ENCODE data around the gene WDR4. TPM values are rescaled to one million over a fixed set of nuclear protein-coding genes. Genes with fewer than 3 reads are reported as not detected.

WDR4 gene
- total RNA-seq, 1 experiment from 2014 or later: 29.9 TPM

GRCh38 chr21:42903817-42904216 is 24.5 kb upstream of the WDR4 start:
- H3K36me3 Mint-ChIP-seq (ENCODE audit: insufficient read depth, unreplicated experiment): peaks cover 17% of the 10 kb centered on the region
- TF ChIP-seq, protein P1, sequence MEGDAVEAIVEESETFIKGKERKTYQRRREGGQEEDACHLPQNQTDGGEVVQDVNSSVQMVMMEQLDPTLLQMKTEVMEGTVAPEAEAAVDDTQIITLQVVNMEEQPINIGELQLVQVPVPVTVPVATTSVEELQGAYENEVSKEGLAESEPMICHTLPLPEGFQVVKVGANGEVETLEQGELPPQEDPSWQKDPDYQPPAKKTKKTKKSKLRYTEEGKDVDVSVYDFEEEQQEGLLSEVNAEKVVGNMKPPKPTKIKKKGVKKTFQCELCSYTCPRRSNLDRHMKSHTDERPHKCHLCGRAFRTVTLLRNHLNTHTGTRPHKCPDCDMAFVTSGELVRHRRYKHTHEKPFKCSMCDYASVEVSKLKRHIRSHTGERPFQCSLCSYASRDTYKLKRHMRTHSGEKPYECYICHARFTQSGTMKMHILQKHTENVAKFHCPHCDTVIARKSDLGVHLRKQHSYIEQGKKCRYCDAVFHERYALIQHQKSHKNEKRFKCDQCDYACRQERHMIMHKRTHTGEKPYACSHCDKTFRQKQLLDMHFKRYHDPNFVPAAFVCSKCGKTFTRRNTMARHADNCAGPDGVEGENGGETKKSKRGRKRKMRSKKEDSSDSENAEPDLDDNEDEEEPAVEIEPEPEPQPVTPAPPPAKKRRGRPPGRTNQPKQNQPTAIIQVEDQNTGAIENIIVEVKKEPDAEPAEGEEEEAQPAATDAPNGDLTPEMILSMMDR (IDR thresholded peaks at IDR 0.05; ENCODE audit: unreplicated experiment): no peak
- intact Hi-C loops (cut with micrococcal nuclease; ENCODE audit: unreplicated experiment): no loop called here
- no peak overlapping the region for H3K27ac Mint-ChIP-seq (ENCODE audit: unreplicated experiment)
- no peaks in the 10 kb centered on the region for H3K4me1 Mint-ChIP-seq (ENCODE audit: low read depth, unreplicated experiment)
- no peak overlapping the region for H3K4me3 Mint-ChIP-seq (ENCODE audit: low read depth, unreplicated experiment)
- no peaks in the 10 kb centered on the region for H3K27me3 Mint-ChIP-seq (ENCODE audit: unreplicated experiment)
- DNase-seq: no peak
- TSS peak; percentile 9 for BruUV-seq (replicated peaks)
- no peaks in the 10 kb centered on the region for H3K9me3 Mint-ChIP-seq (ENCODE audit: low read depth, unreplicated experiment)
- CTCF ChIA-PET: no interaction called here

DNA sequence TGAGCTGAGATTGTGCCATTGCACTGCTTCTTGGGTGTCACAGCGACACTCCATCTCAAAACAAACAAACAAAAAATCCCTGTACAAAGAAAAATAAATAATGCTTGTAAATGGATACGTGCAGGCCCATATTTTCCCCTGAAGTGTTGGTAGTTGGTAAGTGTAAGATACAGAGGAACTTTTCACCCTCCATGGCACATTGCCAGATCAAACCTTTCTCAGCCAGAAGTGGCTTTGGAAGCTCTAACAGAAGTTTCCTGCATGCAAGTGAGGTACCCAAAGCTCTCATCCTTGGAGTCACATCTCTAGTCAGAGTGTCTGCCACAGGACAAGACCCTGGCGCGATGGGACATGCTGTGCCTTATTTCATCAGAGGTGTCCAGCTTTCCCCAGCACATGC is 21.1 kb upstream of the WDR4 start:
- no peaks in the 10 kb centered on the region for H3K27me3 Mint-ChIP-seq (ENCODE audit: unreplicated experiment)
- H3K9me3 Mint-ChIP-seq (ENCODE audit: low read depth, unreplicated experiment): no peaks in the 10 kb centered on the region
- no TSS peak for BruUV-seq (replicated peaks)
- H3K36me3 Mint-ChIP-seq (ENCODE audit: insufficient read depth, unreplicated experiment): peaks cover 21% of the 10 kb centered on the region
- no peak overlapping the region for H3K4me3 Mint-ChIP-seq (ENCODE audit: low read depth, unreplicated experiment)
- no peak overlapping the region for H3K27ac Mint-ChIP-seq (ENCODE audit: unreplicated experiment)
- H3K4me1 Mint-ChIP-seq (ENCODE audit: low read depth, unreplicated experiment): no peaks in the 10 kb centered on the region
- CTCF ChIA-PET: no interaction called here
- TF ChIP-seq, protein P1 (IDR thresholded peaks at IDR 0.05; ENCODE audit: unreplicated experiment): no peak
- no peak for DNase-seq
- intact Hi-C loops (cut with micrococcal nuclease; ENCODE audit: unreplicated experiment): no loop called here

GRCh38 chr21:42892931-42893755 is 13.8 kb upstream of the WDR4 start, which contains the start of gene NDUFV3:
TSS of gene NDUFV3 (plus strand) at chr21:42893309. CDS start at chr21:42893334, 25 bp downstream.
- Mint-ChIP-seq H3K9me3 (ENCODE audit: low read depth, unreplicated experiment) (no peaks in the 10 kb centered on the region), H3K4me3 (ENCODE audit: low read depth, unreplicated experiment) (peak within 1 kb of the TSS; percentile 92), H3K27ac (ENCODE audit: unreplicated experiment) (peak within 1 kb of the TSS; percentile 98), H3K4me1 (ENCODE audit: low read depth, unreplicated experiment) (peaks cover 7% of the 10 kb centered on the region), H3K27me3 (ENCODE audit: unreplicated experiment) (no peaks in the 10 kb centered on the region), H3K36me3 (ENCODE audit: insufficient read depth, unreplicated experiment) (peaks cover 33% of the 10 kb centered on the region)
- intact Hi-C loops (cut with micrococcal nuclease; ENCODE audit: unreplicated experiment): no loop called here
- TF ChIP-seq, protein P1 (IDR thresholded peaks at IDR 0.05; ENCODE audit: unreplicated experiment): no peak
- CTCF ChIA-PET: interaction anchor here (0.6 to 1.3 kb wide), 2 partner anchors 299 to 300 kb away, joined by 3 read pairs; no protein-coding TSS in a partner anchor
- peak; percentile 96 for DNase-seq
- BruUV-seq (replicated peaks): no TSS peak

DNA sequence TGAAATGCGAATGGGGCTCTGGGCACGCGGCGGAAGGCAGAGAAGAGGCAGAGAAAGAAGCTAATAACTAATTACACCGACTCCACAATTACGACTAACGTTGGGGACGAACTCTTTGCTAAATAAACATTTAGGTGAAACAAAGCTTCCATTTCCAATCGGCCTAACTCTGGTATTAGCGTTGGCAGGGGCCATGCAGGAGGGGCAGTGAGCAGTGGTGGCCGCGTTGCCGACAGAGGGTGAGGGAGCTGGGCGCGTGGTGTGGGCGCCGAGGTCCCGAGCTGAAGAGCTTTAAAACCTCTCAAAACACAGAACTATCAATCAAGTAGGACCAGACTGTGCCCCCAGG is 13.2 kb upstream of the WDR4 start:
- Mint-ChIP-seq H3K36me3 (ENCODE audit: insufficient read depth, unreplicated experiment) (peaks cover 27% of the 10 kb centered on the region), H3K27ac (ENCODE audit: unreplicated experiment) (peak overlapping the region; percentile 98), H3K9me3 (ENCODE audit: low read depth, unreplicated experiment) (no peaks in the 10 kb centered on the region), H3K4me3 (ENCODE audit: low read depth, unreplicated experiment) (peak overlapping the region; percentile 92), H3K27me3 (ENCODE audit: unreplicated experiment) (no peaks in the 10 kb centered on the region), H3K4me1 (ENCODE audit: low read depth, unreplicated experiment) (peaks cover 7% of the 10 kb centered on the region)
- no peak for DNase-seq
- TSS peak; percentile 97 for BruUV-seq (replicated peaks)
- CTCF ChIA-PET: interaction anchor here (0.6 to 1.3 kb wide), 2 partner anchors 298 to 300 kb away, joined by 3 read pairs; no protein-coding TSS in a partner anchor
- intact Hi-C loops (cut with micrococcal nuclease; ENCODE audit: unreplicated experiment): no loop called here
- TF ChIP-seq, protein P1 (IDR thresholded peaks at IDR 0.05; ENCODE audit: unreplicated experiment): no peak

Data from Calu3 (cell line).